HG02623 (cell line): ENCODE data around the gene ADARB2.
"Not testable (repeated sequence)": the region's sequence is repeated elsewhere in the genome, so short reads cannot be mapped to it uniquely, and the experiment has no call there.

ENCODE experiments used
- ATAC-seq: cut with Tn5 transposase; IDR thresholded peaks from one replicate; pipeline ENCODE4 v1.9.1; 2021; ENCODE audit warnings: moderate library complexity; ENCODE audit not compliant: unreplicated experiment

Gene ADARB2

GRCh38 chr10:1219874-1220273 is 517.5 kb downstream of the ADARB2 start:
- not testable (repeated sequence) for ATAC-seq

- ATAC-seq: no peak
These were observed 519.7 kb downstream of the ADARB2 start for GRCh38 chr10:1217661-1218060.

GRCh38 chr10:1217237-1217587 is 520.1 kb downstream of the ADARB2 start:
- no peak for ATAC-seq

- ATAC-seq: no peak
These were observed 520.6 kb downstream of the ADARB2 start for GRCh38 chr10:1216574-1217236.

GRCh38 chr10:1215862-1216573 is 521.3 kb downstream of the ADARB2 start:
- ATAC-seq: no peak

- ATAC-seq: no peak
These were observed 522.3 kb downstream of the ADARB2 start for GRCh38 chr10:1214882-1215540.

- no peak for ATAC-seq
These were observed 523.2 kb downstream of the ADARB2 start for GRCh38 chr10:1214071-1214675.

GRCh38 chr10:1213252-1214070 is 523.9 kb downstream of the ADARB2 start:
- no peak for ATAC-seq

- ATAC-seq: no peak
These were observed 524.7 kb downstream of the ADARB2 start for GRCh38 chr10:1212571-1213141.

- ATAC-seq: no peak
These were observed 525.3 kb downstream of the ADARB2 start for GRCh38 chr10:1211844-1212570.

GRCh38 chr10:1210667-1211066 is 526.7 kb downstream of the ADARB2 start:
- ATAC-seq: no peak

- ATAC-seq: no peak
These were observed 527.9 kb downstream of the ADARB2 start for GRCh38 chr10:1209355-1209979.

- ATAC-seq: no peak
These were observed 528.7 kb downstream of the ADARB2 start for GRCh38 chr10:1208366-1209311.

GRCh38 chr10:1206601-1207000 is 530.7 kb downstream of the ADARB2 start:
- ATAC-seq: no peak

- no peak for ATAC-seq
These were observed 531.2 kb downstream of the ADARB2 start for GRCh38 chr10:1206101-1206500.

- no peak for ATAC-seq
These were observed 531.8 kb downstream of the ADARB2 start for GRCh38 chr10:1205450-1206030.

GRCh38 chr10:1204434-1205326 is 532.6 kb downstream of the ADARB2 start:
- ATAC-seq: no peak
